NCI-H1048 (cell line): ENCODE measurements around the gene LVRN.
"Not testable (repeated sequence)": the region's sequence is repeated elsewhere in the genome, so short reads cannot be mapped to it uniquely, and the experiment has no call there.

ENCODE experiments used
- DNase-seq: peaks from one replicate; lab custom pipeline; 2025; lab: John Stamatoyannopoulos, UW

The LVRN gene, protein sequence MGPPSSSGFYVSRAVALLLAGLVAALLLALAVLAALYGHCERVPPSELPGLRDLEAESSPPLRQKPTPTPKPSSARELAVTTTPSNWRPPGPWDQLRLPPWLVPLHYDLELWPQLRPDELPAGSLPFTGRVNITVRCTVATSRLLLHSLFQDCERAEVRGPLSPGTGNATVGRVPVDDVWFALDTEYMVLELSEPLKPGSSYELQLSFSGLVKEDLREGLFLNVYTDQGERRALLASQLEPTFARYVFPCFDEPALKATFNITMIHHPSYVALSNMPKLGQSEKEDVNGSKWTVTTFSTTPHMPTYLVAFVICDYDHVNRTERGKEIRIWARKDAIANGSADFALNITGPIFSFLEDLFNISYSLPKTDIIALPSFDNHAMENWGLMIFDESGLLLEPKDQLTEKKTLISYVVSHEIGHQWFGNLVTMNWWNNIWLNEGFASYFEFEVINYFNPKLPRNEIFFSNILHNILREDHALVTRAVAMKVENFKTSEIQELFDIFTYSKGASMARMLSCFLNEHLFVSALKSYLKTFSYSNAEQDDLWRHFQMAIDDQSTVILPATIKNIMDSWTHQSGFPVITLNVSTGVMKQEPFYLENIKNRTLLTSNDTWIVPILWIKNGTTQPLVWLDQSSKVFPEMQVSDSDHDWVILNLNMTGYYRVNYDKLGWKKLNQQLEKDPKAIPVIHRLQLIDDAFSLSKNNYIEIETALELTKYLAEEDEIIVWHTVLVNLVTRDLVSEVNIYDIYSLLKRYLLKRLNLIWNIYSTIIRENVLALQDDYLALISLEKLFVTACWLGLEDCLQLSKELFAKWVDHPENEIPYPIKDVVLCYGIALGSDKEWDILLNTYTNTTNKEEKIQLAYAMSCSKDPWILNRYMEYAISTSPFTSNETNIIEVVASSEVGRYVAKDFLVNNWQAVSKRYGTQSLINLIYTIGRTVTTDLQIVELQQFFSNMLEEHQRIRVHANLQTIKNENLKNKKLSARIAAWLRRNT

DNA sequence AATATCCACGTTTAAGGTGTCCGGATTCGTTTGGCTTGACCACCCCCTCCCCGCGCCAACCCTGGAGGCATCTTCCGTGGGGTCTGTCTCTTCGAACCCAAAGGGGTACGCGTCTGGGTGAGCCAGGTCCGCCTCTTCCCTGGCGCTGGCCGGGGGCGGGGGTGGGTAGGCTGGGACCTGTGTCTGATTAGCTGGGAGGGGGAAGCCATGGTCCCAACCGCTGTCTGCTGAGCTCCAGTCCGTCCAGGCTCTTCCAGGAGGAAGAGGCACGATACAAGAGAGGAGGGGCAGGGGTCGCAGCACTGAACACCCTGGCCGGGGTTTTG, at the start of gene LVRN:
Gene LVRN, plus strand, starts transcription at position 237 of the 326 bp plus-strand sequence. CDS start 143 bp downstream, outside the sequence.
- no peak for DNase-seq

- not testable (repeated sequence) for DNase-seq
Observed at GRCh38 chr5:115913623-115914400, 48.5 kb upstream of the LVRN start.

GRCh38 chr5:115920171-115920725, 42.0 kb upstream of the LVRN start:
- no peak for DNase-seq

GRCh38 chr5:115928578-115929407, 33.5 kb upstream of the LVRN start:
- not testable (repeated sequence) for DNase-seq

GRCh38 chr5:115930171-115930570, 32.1 kb upstream of the LVRN start:
- not testable (repeated sequence) for DNase-seq

DNA sequence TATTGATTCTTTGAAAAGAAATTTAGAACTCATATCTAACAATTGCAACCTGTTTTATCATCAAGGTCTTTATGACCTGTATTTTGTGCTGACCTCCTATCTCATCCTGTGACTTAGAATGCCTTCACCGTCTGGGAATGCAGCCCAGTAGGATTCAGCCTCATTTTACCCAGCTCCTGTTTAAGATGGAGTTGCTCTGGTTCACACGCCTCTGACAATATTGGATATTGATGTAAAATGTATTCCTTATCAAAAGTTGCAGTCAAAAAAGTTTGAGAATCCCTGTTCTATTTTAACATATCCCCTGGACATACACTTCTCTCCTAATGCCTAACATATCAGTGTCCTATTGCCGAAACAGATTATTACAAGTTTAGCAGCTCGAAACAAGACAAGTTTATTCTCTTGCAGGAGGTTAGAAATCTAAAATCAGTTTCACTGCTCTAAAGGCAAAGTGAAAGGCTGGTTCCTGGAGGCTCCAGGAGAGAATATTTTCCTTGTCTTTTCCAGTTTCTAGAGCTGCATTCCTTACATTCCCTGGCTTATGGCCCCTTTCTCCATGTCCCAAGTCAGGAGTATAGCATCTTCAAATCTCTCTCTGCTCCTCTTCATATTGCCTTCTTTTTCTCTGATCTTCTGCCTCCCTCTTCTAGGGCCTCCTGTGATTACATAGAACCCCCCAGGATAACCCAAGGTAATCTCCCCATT, 31.5 kb upstream of the LVRN start:
- DNase-seq, result no peak

GRCh38 chr5:115932991-115933390, 29.3 kb upstream of the LVRN start:
- DNase-seq, result no peak

- no peak for DNase-seq
Observed at GRCh38 chr5:115934388-115934974, 27.8 kb upstream of the LVRN start.

- no peak for DNase-seq
Observed at GRCh38 chr5:115936031-115936430, 26.2 kb upstream of the LVRN start.

DNA sequence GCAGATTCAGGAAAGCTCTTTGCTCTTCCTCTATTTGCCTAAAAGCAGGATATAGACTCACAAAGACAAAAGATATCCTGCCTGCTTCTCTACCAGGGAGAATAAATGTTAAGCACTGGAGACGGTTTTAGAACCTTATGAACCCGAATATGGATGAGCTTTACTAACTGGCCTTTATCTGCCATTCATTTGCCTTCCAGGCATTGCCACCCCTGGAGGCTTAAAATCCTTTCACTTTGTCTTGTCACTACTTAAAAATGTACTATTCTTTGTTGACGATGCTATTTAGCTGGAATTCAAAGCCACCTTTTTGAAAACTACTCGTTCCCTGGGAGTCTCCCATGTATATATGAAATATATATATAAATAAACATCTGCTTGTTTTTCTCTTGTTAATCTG, 23.2 kb upstream of the LVRN start:
- DNase-seq, result no peak

- no peak for DNase-seq
Observed at GRCh38 chr5:115940080-115940810, 22.0 kb upstream of the LVRN start.

- DNase-seq, result no peak
Observed at GRCh38 chr5:115941051-115941675, 21.1 kb upstream of the LVRN start.

DNA sequence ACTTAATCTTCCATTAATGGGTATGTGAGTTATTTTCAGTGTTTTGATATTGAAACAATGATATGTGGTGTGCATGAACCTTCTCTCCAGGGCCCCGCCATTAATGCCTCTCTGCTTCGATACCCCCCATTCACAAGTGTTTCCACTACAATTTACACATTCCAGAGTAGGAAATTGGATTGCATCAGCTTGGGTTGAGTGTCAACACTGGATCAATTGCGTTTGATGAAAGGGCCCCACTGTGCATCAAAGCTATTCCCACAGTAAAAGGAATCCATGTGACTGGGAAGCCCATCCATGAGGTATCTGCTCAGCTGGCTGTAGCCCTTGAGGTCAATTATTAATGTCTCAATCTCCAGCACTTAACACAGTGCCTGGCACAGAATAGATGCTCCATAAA, 17.8 kb upstream of the LVRN start:
- no peak for DNase-seq

DNA sequence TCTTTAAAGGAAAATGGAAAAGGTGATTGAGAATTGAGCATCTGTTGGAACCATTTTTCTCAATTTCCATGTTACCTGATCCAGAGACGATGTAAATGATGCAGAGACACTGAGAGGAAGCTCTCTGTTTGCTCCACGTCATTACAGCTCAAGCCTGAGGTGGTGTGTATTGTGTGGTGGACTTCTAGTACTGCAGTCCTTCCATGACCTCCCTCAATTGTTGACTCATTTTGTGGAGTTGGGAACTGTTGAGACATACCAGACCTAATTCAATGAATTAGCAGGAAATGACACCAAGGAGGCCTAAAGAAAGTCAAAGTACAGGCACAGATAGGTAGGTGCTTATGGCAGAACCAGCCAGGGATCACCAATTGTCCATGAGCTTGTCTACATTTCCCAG, 15.6 kb upstream of the LVRN start:
- DNase-seq, result no peak

- DNase-seq, result no peak
Observed at GRCh38 chr5:115947260-115947659, 15.0 kb upstream of the LVRN start.

- DNase-seq, result no peak
Observed at GRCh38 chr5:115948091-115948534, 14.2 kb upstream of the LVRN start.

GRCh38 chr5:115949096-115949495, 13.2 kb upstream of the LVRN start:
- DNase-seq, result no peak

- DNase-seq, result no peak
Observed at GRCh38 chr5:115952588-115952987, 9.7 kb upstream of the LVRN start.

DNA sequence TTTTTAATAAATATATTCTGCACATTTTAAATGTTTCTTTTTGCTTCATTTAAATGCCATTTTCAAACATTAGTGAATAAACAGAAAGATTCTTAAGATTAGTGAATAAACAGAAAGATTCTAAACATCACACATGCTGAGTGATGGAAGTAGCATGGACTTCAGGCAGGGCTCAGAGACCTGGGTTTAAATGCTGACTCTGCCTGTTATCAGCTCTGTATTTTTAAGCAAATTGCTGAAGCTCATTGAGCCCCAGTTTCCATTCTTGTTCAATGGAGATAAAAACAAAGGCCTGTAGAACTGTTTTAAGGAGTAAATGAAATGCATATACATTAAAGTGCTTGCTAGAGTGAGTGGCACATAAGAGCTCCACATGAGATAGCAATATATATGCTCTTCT, 8.1 kb upstream of the LVRN start:
- DNase-seq, result no peak
